Activated naive CD8-positive, alpha-beta T cell (primary cell): ENCODE results near the gene CIB1.
"Not testable (repeated sequence)": the region's sequence is repeated elsewhere in the genome, so short reads cannot be mapped to it uniquely, and the experiment has no call there.

ENCODE experiments used
- H3K27ac Mint-ChIP-seq: one replicate; pipeline ENCODE4 v1.8.0; 2021; ENCODE audit warnings: mixed read lengths
- H3K27me3 Mint-ChIP-seq: one replicate; pipeline ENCODE4 v1.8.0; 2021; ENCODE audit warnings: mixed read lengths
- H3K36me3 Mint-ChIP-seq: one replicate; pipeline ENCODE4 v1.8.0; 2021; ENCODE audit warnings: mixed read lengths
- H3K4me1 Mint-ChIP-seq: one replicate; pipeline ENCODE4 v1.8.0; 2021; ENCODE audit warnings: low read depth, mixed read lengths
- H3K4me3 Mint-ChIP-seq: one replicate; pipeline ENCODE4 v1.8.0; 2021; ENCODE audit warnings: mild to moderate bottlenecking, mixed read lengths
- H3K9me3 Mint-ChIP-seq: one replicate; pipeline ENCODE4 v1.8.0; 2021; ENCODE audit warnings: low read depth, mixed read lengths

The CIB1 gene

DNA sequence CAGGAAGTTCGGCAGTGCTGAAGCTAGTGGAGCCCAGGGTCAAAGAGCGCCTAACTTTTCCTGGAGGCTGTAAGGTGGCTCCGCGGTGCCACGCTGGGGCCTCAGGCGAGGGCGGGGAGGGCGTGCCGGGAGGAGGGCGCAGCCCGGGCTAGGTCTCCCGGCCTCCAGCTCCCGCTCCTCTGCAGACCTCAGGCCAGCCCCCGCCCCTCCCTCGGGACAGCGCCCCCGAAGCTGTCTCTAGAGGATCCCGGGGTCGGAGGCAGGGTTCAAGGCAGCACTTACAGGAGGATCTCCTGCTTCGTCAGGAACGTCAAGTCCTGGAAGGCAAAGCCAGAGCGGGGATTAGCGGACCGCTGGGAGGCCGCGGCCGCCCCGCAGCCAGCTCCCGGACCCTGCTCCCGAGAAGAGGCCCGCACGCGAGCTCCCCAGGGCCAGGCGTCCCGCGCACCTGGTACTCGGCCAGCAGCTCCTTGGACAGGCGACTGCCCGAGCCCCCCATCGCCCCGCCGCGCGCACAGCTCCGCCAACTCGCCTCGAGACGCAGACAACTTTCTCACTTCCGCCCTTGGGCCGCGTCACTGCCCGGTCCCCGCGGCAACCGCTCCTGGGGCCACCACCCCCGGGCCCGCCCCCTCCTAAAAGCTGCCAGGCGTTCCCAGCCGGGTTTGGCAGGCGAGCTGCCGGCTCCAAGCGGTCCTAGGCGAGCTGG is at the start of gene CIB1:
Gene CIB1 (minus strand): TSS at position 555 of the 709 bp plus-strand sequence. CDS start 56 bp downstream, at position 499.
- Mint-ChIP-seq H3K9me3 (no peaks in the 10 kb centered on the region), H3K27me3 (no peaks in the 10 kb centered on the region), H3K4me1 (peaks cover 51% of the 10 kb centered on the region), H3K36me3 (peaks cover 14% of the 10 kb centered on the region), H3K4me3 (peak within 1 kb of the TSS; percentile 99), H3K27ac (peak within 1 kb of the TSS; percentile 95)

DNA sequence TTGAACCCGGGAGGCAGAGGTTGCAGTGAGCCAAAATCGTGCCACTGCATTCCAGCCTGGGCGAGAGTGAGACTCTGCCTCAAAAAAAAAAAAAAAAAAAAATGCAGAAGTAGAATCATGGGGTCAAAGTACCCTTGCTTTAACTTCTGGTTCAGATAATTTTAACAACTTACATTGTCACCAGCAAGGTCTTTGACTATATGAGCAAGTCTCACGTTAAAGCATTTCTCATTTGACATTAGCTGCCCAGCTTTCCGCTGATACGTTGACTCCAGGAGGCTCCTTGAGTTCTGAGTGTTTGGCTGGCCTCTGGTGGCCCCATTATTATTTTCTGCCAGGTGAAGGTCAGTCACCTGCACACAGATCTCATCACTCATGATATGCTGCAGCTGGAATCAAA is 47.9 kb upstream of the CIB1 start:
- not testable (repeated sequence) for H3K27ac Mint-ChIP-seq, H3K27me3 Mint-ChIP-seq, H3K36me3 Mint-ChIP-seq, H3K9me3 Mint-ChIP-seq, H3K4me3 Mint-ChIP-seq, H3K4me1 Mint-ChIP-seq

DNA sequence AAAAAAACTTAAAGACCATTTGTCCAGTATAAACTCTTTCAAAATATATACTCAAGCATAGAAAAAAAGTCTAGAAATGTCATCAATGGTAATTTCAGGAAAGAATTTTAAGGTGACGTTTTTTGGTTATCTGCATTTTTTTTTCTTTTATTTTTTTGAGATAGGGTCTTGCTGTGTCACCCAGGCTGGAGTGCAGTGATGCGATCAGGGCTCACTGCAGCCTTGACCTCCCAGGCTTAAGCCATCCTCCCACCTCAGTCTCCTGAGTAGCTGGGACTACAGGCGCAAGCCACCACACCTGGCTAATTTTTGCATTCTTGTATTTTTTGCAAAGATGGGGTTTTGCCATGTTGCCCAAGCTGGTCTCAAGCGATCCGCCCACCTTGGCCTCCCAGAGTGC is 47.0 kb upstream of the CIB1 start:
- not testable (repeated sequence) for H3K27ac Mint-ChIP-seq, H3K27me3 Mint-ChIP-seq, H3K4me3 Mint-ChIP-seq, H3K36me3 Mint-ChIP-seq, H3K4me1 Mint-ChIP-seq, H3K9me3 Mint-ChIP-seq

DNA sequence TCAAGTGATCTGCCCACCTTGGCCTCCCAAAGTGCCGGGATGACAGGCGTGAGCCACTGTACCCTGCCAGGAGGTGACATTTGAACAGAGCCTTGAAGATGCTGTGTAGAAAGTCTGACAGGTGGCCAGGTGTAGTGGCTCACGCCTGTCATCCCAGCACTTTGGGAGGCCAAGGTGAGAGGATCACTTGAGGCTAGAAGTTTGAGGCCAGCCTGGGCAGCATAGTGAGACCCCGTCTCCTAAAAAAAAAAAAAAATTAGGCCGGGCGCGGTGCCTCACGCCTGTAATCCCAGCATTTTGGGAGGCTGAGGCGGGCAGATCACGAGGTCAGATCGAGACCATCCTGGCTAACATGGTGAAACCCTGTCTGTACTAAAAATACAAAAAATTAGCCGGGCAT is 44.7 kb upstream of the CIB1 start:
- H3K4me1 Mint-ChIP-seq, H3K9me3 Mint-ChIP-seq, H3K27ac Mint-ChIP-seq, H3K27me3 Mint-ChIP-seq, H3K4me3 Mint-ChIP-seq, H3K36me3 Mint-ChIP-seq: not testable (repeated sequence)

DNA sequence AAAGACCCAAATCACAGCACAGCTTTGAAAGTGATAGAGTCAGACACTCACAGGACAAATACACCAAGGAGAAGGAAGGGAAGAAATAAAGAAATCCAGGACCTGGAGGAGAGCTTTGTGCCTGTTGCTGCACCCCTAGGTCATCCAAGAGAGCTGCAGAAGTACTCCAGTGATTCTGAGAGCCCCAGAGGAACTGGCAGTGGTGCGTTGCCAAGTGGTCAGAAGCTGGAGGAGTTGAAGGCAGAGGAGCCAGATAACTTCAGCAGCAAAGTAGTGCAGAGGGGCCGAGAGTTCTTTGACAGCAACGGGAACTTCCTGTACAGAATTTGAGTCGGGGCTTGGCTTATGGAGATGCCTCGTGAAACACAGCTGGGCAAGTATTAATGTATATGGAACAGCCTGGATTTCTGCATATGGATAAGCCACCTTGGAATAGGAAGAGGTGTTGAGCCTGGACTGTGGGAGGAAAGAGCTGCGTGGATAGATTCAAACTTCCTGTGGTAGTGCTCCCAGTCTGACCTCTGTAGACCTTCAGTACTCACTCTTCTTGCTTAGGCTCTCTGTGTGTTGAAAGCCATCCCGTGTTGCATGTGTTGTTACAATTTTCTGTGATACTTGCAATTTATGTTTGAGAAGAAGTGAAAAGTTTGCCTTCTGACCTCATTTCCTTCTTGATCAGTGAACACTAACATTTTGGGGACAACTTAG is 37.9 kb upstream of the CIB1 start:
- Mint-ChIP-seq H3K4me1 (peaks cover 56% of the 10 kb centered on the region), H3K4me3 (no peak overlapping the region), H3K27ac (peak overlapping the region; percentile 79), H3K9me3 (no peaks in the 10 kb centered on the region), H3K27me3 (no peaks in the 10 kb centered on the region), H3K36me3 (peaks cover 7% of the 10 kb centered on the region)

DNA sequence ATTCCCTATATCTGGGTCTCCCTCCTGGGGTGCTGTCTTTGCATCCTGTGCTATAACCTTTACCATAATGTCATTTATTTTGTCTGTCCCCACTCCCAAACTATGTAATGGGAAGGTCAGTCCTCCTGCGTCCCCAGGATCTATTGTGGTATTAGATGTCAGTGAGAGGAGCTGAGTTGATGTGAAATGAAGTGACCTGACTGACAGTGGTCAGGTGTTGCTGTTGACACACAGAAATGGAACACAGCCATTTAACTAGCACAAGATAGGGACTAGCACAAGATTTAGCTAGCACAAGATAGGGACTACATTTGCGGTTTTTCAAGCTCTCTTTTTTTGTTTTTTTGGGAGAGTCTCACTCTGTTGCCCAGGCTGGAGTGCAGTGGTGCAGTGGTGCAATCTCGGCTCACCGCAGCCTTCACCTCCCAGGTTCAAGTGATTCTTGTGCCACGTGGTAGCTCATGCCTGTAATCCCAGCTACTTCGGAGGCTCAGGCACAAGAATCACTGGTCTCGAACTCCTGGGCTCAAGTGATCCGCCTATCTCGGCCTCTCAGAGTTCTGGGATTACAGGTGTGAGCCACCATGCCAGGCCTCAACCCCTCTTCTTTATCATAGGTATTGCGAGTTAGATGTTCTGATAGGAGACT is 36.9 kb upstream of the CIB1 start:
- Mint-ChIP-seq H3K36me3 (peaks cover 7% of the 10 kb centered on the region), H3K9me3 (no peaks in the 10 kb centered on the region), H3K27me3 (no peaks in the 10 kb centered on the region), H3K4me3 (peak overlapping the region; percentile 55), H3K4me1 (peaks cover 58% of the 10 kb centered on the region), H3K27ac (peak overlapping the region; percentile 79)

DNA sequence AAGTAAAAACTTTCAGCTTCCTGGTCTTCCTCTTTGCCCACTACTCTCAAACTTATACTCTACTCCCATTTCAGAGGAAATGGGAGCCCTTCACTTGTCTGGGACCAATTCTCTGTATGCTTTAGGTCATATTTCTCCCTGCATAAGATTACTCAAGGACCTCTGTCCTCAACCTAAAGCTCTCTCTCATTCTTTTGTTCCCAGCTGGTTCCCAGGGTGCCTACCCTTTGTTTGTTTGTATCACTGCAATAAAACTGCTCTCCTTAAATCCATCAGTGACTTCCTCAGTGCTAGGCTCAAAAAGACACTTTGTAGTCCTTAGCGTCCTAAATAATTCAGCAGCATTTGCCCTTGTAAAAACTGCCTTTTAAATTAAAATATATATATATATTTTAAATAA is 34.7 kb upstream of the CIB1 start:
- Mint-ChIP-seq H3K4me3 (peak overlapping the region; percentile 97), H3K9me3 (no peaks in the 10 kb centered on the region), H3K4me1 (peaks cover 66% of the 10 kb centered on the region), H3K36me3 (peaks cover 4% of the 10 kb centered on the region), H3K27ac (peak overlapping the region; percentile 76), H3K27me3 (no peaks in the 10 kb centered on the region)

DNA sequence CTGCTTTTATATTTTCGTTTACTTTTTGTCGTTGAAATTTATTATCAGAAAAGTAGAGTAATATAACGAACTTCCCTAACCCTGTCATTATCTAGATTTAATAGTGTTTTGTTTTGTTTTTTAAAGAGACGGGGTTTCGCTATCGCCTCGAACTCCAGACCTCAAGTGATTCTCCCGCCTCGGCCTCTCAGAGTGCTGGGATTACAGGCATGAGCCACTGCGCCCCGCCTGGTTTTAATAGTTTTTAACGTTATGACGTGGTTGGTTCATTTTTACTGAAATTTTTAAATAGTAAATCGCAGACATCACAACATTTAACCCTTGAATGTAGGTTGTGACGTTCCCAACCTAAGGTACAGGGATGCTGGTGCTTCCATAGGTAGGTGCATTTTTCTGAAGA is 32.7 kb upstream of the CIB1 start:
- Mint-ChIP-seq H3K9me3 (no peaks in the 10 kb centered on the region), H3K36me3 (peaks cover 4% of the 10 kb centered on the region), H3K27me3 (no peaks in the 10 kb centered on the region), H3K4me3 (peak overlapping the region; percentile 97), H3K27ac (peak overlapping the region; percentile 98), H3K4me1 (peaks cover 49% of the 10 kb centered on the region)

DNA sequence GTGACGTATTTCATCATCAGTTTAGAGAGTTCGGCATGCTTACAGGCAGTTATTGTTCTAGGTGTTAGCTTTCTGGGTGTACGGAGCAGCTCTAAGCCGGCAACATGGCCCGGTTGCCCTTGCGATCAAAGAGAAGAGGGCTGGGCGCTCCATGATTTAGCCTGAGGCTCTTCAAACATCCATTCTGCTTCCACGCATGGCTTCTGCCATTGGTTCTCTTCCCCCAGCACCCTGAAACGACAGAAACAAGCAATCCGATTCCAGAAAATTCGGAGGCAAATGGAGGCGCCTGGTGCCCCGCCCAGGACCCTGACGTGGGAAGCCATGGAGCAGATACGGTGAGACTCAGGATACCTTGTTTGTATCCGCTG is 32.3 kb upstream of the CIB1 start:
- H3K27me3 Mint-ChIP-seq, result no peaks in the 10 kb centered on the region
- H3K9me3 Mint-ChIP-seq, result no peaks in the 10 kb centered on the region
- H3K27ac Mint-ChIP-seq, result peak overlapping the region; percentile 98
- peaks cover 45% of the 10 kb centered on the region for H3K4me1 Mint-ChIP-seq
- H3K36me3 Mint-ChIP-seq, result peaks cover 4% of the 10 kb centered on the region
- H3K4me3 Mint-ChIP-seq, result peak overlapping the region; percentile 97

DNA sequence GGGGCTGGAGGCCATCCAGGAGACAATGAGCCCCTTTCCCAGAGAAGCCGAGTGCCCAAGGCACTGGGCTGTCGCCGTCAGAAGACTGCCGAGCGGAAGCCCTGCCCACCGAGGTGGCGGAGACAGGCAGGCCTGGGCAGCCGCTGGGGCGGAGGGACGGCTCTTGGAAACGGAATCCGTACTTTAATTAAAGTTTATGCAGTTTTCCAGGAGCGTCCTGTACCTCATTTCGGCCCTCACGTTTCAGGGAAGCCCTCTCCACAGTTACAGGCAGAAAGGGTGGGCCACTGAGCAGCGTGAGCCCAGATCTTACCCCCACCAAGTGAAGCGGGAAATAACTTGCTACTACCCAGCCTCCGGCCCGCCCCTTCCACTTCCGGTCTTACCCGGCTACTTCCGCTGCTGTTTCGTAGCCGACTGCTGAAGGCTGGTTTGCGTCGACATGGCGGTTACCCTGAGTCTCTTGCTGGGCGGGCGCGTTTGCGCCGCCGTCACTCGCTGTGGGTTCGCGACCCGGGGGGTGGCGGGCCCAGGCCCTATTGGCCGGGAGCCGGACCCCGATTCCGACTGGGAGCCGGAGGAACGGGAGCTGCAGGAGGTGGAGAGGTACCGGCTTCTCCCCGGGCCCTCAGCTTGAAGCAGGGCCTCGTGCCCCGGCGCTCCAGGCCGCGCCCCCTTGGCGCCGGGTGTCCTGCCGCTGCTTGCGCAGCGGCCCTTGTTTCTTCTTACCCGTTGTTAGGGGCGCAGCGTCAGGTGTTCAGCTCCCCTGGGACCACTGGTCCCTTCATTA is 31.7 kb upstream of the CIB1 start, which contains the start of gene NGRN:
Gene NGRN (plus strand): TSS at position 402 of the 790 bp plus-strand sequence. CDS start 41 bp downstream, at position 443.
- no peaks in the 10 kb centered on the region for H3K9me3 Mint-ChIP-seq
- H3K27me3 Mint-ChIP-seq, result no peaks in the 10 kb centered on the region
- H3K4me1 Mint-ChIP-seq, result peaks cover 40% of the 10 kb centered on the region
- H3K36me3 Mint-ChIP-seq, result peaks cover 4% of the 10 kb centered on the region
- H3K4me3 Mint-ChIP-seq, result peak within 1 kb of the TSS; percentile 97
- peak within 1 kb of the TSS; percentile 98 for H3K27ac Mint-ChIP-seq

DNA sequence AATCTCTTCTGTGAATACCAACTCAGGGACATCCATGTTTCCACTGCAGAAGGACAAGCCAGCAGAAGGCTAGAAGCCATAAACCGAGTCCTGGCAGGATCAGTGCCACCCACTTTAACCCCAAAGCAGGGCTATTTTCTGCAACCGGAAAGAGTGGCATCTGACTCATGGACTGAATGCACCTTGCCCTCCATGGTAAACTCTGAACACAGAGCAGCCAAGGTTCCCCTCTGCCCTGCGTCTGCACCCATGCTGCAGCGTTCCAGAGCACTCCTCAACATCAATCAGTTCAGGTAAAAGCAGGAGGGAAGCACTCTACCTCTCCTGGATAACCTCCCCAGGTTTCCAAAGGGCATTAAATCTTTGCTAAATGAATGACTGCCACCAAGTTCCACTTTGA is 30.9 kb upstream of the CIB1 start:
- peaks cover 4% of the 10 kb centered on the region for H3K36me3 Mint-ChIP-seq
- no peaks in the 10 kb centered on the region for H3K27me3 Mint-ChIP-seq
- peak overlapping the region; percentile 97 for H3K4me3 Mint-ChIP-seq
- H3K9me3 Mint-ChIP-seq, result no peaks in the 10 kb centered on the region
- H3K4me1 Mint-ChIP-seq, result peaks cover 32% of the 10 kb centered on the region
- H3K27ac Mint-ChIP-seq, result peak overlapping the region; percentile 98

DNA sequence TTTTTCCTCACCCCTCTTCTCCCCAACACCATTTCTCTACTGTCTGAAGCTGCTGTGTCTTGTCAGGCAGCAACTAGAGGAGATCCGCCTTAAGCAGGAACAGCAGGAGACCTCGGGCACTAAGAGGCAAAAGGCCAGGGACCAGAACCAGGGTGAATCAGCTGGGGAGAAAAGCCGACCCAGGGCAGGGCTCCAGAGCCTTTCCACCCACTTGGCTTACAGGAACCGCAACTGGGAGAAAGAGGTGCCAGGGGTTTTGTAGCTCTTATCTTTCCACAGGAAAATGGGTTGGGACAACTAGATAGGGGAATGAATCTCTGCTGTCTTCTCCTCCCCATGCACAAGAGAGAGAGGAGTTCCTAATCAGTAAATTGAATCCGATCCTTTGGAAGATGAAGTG is 28.7 kb upstream of the CIB1 start:
- Mint-ChIP-seq H3K4me1 (peaks cover 18% of the 10 kb centered on the region), H3K27me3 (no peaks in the 10 kb centered on the region), H3K36me3 (no peaks in the 10 kb centered on the region), H3K9me3 (no peaks in the 10 kb centered on the region), H3K27ac (peak overlapping the region; percentile 2), H3K4me3 (no peak overlapping the region)

DNA sequence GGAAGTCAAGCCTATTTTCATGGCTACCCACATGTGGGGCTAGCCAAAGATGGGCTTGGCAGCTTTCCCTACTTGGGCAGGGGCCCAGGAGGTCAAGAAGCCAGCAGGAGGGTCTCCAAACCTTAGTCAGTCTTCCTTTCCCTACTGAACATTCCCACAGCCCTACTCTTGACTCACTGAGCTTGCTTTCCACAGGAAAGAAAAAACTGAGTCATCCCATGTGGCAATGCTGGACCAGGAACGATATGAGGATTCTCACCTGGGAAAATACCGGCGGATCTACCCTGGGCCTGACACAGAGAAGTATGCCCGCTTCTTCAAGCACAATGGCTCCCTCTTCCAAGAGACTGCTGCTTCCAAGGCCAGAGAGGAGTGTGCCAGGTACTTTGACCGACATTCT is 28.1 kb upstream of the CIB1 start:
- no peaks in the 10 kb centered on the region for H3K27me3 Mint-ChIP-seq

DNA sequence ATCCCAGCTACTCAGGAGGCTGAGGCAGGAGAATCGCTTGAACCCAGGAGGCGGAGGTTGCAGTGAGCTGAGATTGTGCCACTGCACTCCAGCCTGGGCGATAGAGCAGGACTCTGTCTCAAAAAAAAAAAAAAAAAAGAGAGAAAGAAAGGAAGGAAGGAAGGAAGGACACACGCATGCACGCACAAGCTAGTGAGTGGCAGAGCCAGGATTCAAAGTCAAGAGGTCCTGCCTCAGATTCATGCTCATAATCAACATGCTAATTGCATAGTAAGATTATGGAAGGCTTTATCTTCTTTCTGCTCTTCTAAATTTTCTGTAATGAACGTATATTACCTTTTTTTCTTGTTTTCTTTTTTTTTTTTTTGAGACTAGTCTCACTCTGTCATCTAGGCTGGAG is 27.0 kb upstream of the CIB1 start:
- not testable (repeated sequence) for H3K27me3 Mint-ChIP-seq, H3K4me3 Mint-ChIP-seq, H3K36me3 Mint-ChIP-seq, H3K27ac Mint-ChIP-seq, H3K9me3 Mint-ChIP-seq, H3K4me1 Mint-ChIP-seq

More for the DNA sequence above, 28.1 kb upstream of the CIB1 start:
- no peak overlapping the region for H3K27ac Mint-ChIP-seq
- H3K4me3 Mint-ChIP-seq, result no peak overlapping the region
- H3K4me1 Mint-ChIP-seq, result peaks cover 12% of the 10 kb centered on the region
- H3K36me3 Mint-ChIP-seq, result no peaks in the 10 kb centered on the region
- no peaks in the 10 kb centered on the region for H3K9me3 Mint-ChIP-seq

DNA sequence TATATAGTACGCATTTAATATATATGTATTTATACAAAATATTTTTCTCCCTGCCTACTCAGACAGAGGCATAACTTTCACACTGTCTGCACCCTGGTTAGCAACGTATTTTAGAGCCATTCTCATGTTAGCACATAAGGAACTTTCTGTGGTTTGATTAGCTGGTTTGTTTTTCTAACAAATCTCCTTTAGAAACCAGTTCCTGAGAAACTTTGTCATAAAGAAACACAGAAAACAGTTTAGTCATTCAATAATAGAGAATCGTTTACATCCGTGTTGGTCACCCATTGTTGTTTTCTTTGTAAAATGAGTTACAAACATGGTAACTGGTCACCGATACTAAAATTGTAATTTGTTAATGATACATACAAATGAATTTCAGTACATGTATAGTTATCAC is 25.8 kb upstream of the CIB1 start:
- H3K4me1 Mint-ChIP-seq, result peaks cover 5% of the 10 kb centered on the region
- H3K27ac Mint-ChIP-seq, result no peak overlapping the region

More for the DNA sequence above, 25.8 kb upstream of the CIB1 start:
- Mint-ChIP-seq H3K4me3 (no peak overlapping the region), H3K27me3 (no peaks in the 10 kb centered on the region), H3K9me3 (no peaks in the 10 kb centered on the region), H3K36me3 (no peaks in the 10 kb centered on the region)
